MM.1S (cell line): Measurements from ENCODE around the gene CORO1C.

ENCODE experiments used
- CTCF ChIP-seq: fragments of 300-600 bp; sonication (generic); IDR thresholded peaks from 2 replicates; pipeline ENCODE4 v1.5.1; 2016; ENCODE audit warnings: antibody characterized with exemption, low read length, mixed read lengths
- EZH2phosphoT487 ChIP-seq: fragments of 300-600 bp; sonication (generic); IDR thresholded peaks from 2 replicates; pipeline ENCODE4 v1.6.1; 2018; ENCODE audit warnings: antibody characterized with exemption, low read length

- TF ChIP-seq EZH2phosphoT487 (no peak), CTCF (no peak)
Measured at GRCh38 chr12:108670066-108670631, 61.2 kb downstream of the CORO1C start.
